IMR-90 (cell line): ENCODE data around the gene ALCAM. TPM values are rescaled to one million over a fixed set of nuclear protein-coding genes. Genes with fewer than 3 reads are reported as not detected.

ENCODE experiments used
- ATAC-seq: fragments of 200-7000 bp; cut with Tn5 transposase; 2 replicates; pipeline ENCODE4 v1.9.1; 2020; ENCODE audit warnings: low read depth, mild to moderate bottlenecking, moderate library complexity
- BruUV-seq: library from RNA; stranded (reverse); fragments of 400-500 nt; replicated peaks from 2 replicates; lab custom pipeline; 2021; lab: Mats Ljungman, UMichigan
- CTCF ChIA-PET: fragments of 300-600 bp; formaldehyde crosslinking; extraction: SDS; loops from one replicate; lab custom pipeline; 2021; ENCODE audit warnings: antibody characterized with exemption; lab: Yijun Ruan, JAX
- POLR2A ChIA-PET: fragments of 300-600 bp; sonication (Branson Sonifier 250); formaldehyde crosslinking; loops from one replicate; lab custom pipeline; 2022; ENCODE audit warnings: antibody characterized with exemption; ENCODE audit not compliant: unreplicated experiment; lab: Charles Lee
- DNase-seq: peaks from one replicate; pipeline ENCODE4 v3.0.0; 2013
- H2AFZ ChIP-seq: replicated peaks from 2 replicates; pipeline ENCODE3; 2013; ENCODE audit warnings: low read length, mild to moderate bottlenecking; ENCODE audit not compliant: poor library complexity
- H2AK5ac ChIP-seq: 2 replicates; pipeline ENCODE4 v1.6.1; 2013; ENCODE audit warnings: low read depth, low read length, inconsistent platforms
- H2AK9ac ChIP-seq: replicated peaks from 2 replicates; pipeline ENCODE3; 2013; ENCODE audit warnings: mild to moderate bottlenecking, low read depth, low read length, moderate library complexity; ENCODE audit not compliant: poor library complexity
- H2BK120ac ChIP-seq: 2 replicates; pipeline ENCODE4 v1.6.1; 2013; ENCODE audit warnings: low read depth, low read length, inconsistent platforms
- H2BK15ac ChIP-seq: 3 replicates; pipeline ENCODE4 v1.6.1; 2013; ENCODE audit warnings: low read depth, low read length, inconsistent platforms
- H2BK20ac ChIP-seq: 2 replicates; pipeline ENCODE4 v1.6.1; 2013; ENCODE audit warnings: low read depth, mild to moderate bottlenecking, inconsistent platforms, low read length, moderate library complexity
- H2BK5ac ChIP-seq: 2 replicates; pipeline ENCODE4 v1.6.1; 2013; ENCODE audit warnings: mild to moderate bottlenecking, low read depth, low read length, inconsistent platforms; ENCODE audit not compliant: poor library complexity, severe bottlenecking
- H3K14ac ChIP-seq: replicated peaks from 2 replicates; pipeline ENCODE4 v1.6.1; 2013; ENCODE audit warnings: low read depth, low read length, inconsistent platforms
- H3K18ac ChIP-seq: 2 replicates; pipeline ENCODE4 v1.6.1; 2013; ENCODE audit warnings: low read depth, low read length, control low read depth
- H3K23ac ChIP-seq: 2 replicates; pipeline ENCODE4 v1.6.1; 2013; ENCODE audit warnings: low read depth, low read length, inconsistent platforms
- H3K27ac ChIP-seq: 2 replicates; pipeline ENCODE4 v1.5.1; 2013; ENCODE audit warnings: mild to moderate bottlenecking, control low read depth, low read length; ENCODE audit not compliant: insufficient read depth
- H3K27me3 ChIP-seq: 2 replicates; pipeline ENCODE4 v1.6.1; 2013; ENCODE audit warnings: low read length; ENCODE audit not compliant: control insufficient read depth, insufficient read depth
- H3K36me3 ChIP-seq: 2 replicates; pipeline ENCODE4 v1.6.1; 2013; ENCODE audit warnings: low read length, mixed read lengths; ENCODE audit not compliant: control insufficient read depth, insufficient read depth
- H3K4ac ChIP-seq: 2 replicates; pipeline ENCODE4 v1.6.1; 2013; ENCODE audit warnings: low read depth, low read length, inconsistent platforms
- H3K4me1 ChIP-seq: 2 replicates; pipeline ENCODE4 v1.6.1; 2013; ENCODE audit warnings: low read length, mixed read lengths; ENCODE audit not compliant: control insufficient read depth, insufficient read depth
- H3K4me2 ChIP-seq: 2 replicates; pipeline ENCODE4 v1.6.1; 2013; ENCODE audit warnings: low read depth, mild to moderate bottlenecking, control low read depth, low read length, moderate library complexity
- H3K4me3 ChIP-seq: 2 replicates; pipeline ENCODE4 v1.5.1; 2013; ENCODE audit warnings: low read depth, mild to moderate bottlenecking, control low read depth, low read length, moderate library complexity; ENCODE audit not compliant: insufficient read depth
- H3K56ac ChIP-seq: 2 replicates; pipeline ENCODE4 v1.6.1; 2013; ENCODE audit warnings: low read length, inconsistent platforms; ENCODE audit not compliant: insufficient read depth; ENCODE audit errors: extremely low read depth
- H3K79me1 ChIP-seq, 2 experiments: 2 replicates each; pipeline ENCODE4 v1.6.1; 2013; ENCODE audit warnings: low read length in 2 of 2, inconsistent platforms in 1 of 2, low read depth in 1 of 2
- H3K9ac ChIP-seq: 2 replicates; pipeline ENCODE4 v1.6.1; 2013; ENCODE audit warnings: low read depth, low read length, control low read depth
- H3K9me1 ChIP-seq: 2 replicates; pipeline ENCODE4 v1.6.1; 2013; ENCODE audit warnings: low read length, inconsistent platforms; ENCODE audit not compliant: insufficient read depth
- H3K9me3 ChIP-seq: 2 replicates; pipeline ENCODE4 v1.6.1; 2013; ENCODE audit warnings: low read length; ENCODE audit not compliant: control insufficient read depth, insufficient read depth
- H4K20me1 ChIP-seq: 2 replicates; pipeline ENCODE4 v1.6.1; 2013; ENCODE audit warnings: low read length, inconsistent platforms; ENCODE audit not compliant: insufficient read depth
- H4K5ac ChIP-seq: 2 replicates; pipeline ENCODE4 v1.6.1; 2013; ENCODE audit warnings: mild to moderate bottlenecking, low read depth, low read length, control low read depth
- H4K8ac ChIP-seq, 2 experiments: 2 replicates each; pipeline ENCODE4 v1.6.1; 2013; ENCODE audit warnings: low read depth in 2 of 2, low read length in 2 of 2, control low read depth in 1 of 2, inconsistent platforms in 1 of 2
- H4K91ac ChIP-seq: 2 replicates; pipeline ENCODE4 v1.6.1; 2013; ENCODE audit warnings: low read depth, low read length, inconsistent platforms; ENCODE audit not compliant: insufficient read depth
- BHLHE40 ChIP-seq: fragments of 150-350 bp; IDR thresholded peaks from 2 replicates; pipeline ENCODE4 v1.6.1; 2016; ENCODE audit warnings: mild to moderate bottlenecking, low read depth, low read length
- CEBPB ChIP-seq: IDR thresholded peaks from 2 replicates; pipeline ENCODE4 v1.6.1; 2012; ENCODE audit warnings: low read depth, low read length, improper control_type of control experiment
- CHD1 ChIP-seq: IDR thresholded peaks from 2 replicates; pipeline ENCODE4 v1.6.1; 2012; ENCODE audit warnings: low read depth, low read length, improper control_type of control experiment
- FOS ChIP-seq: fragments of 150-350 bp; IDR thresholded peaks from 2 replicates; pipeline ENCODE4 v1.6.1; 2016; ENCODE audit warnings: low read depth, low read length
- MAFK ChIP-seq: IDR thresholded peaks from 2 replicates; pipeline ENCODE4 v1.6.1; 2012; ENCODE audit warnings: low read depth, low read length, improper control_type of control experiment
- MAZ ChIP-seq: IDR thresholded peaks from 2 replicates; pipeline ENCODE4 v1.6.1; 2012; ENCODE audit warnings: low read depth, mild to moderate bottlenecking, low read length, improper control_type of control experiment, moderate library complexity, borderline replicate concordance
- MXI1 ChIP-seq: IDR thresholded peaks from 2 replicates; pipeline ENCODE4 v1.6.1; 2012; ENCODE audit warnings: low read depth, mild to moderate bottlenecking, low read length, moderate library complexity, borderline replicate concordance
- NFE2L2 ChIP-seq: fragments of 150-350 bp; IDR thresholded peaks from 2 replicates; pipeline ENCODE4 v1.6.1; 2016; ENCODE audit warnings: low read depth, mild to moderate bottlenecking, low read length
- POLR2A ChIP-seq: IDR thresholded peaks from 2 replicates; pipeline ENCODE4 v1.6.1; 2012; ENCODE audit warnings: mild to moderate bottlenecking, low read depth, low read length
- RAD21 ChIP-seq: IDR thresholded peaks from 2 replicates; pipeline ENCODE4 v1.6.1; 2012; ENCODE audit warnings: low read length, improper control_type of control experiment
- RCOR1 ChIP-seq: IDR thresholded peaks from 2 replicates; pipeline ENCODE4 v1.6.1; 2012; ENCODE audit warnings: mild to moderate bottlenecking, low read length, improper control_type of control experiment; ENCODE audit not compliant: insufficient replicate concordance
- RFX5 ChIP-seq: IDR thresholded peaks from 2 replicates; pipeline ENCODE4 v1.8.0; 2012; ENCODE audit warnings: low read depth, mild to moderate bottlenecking, low read length, moderate library complexity
- WGBS, 2 experiments: methylation state at CpG; one replicate each; pipeline versions ENCODE4 v1.1.5 to v1.1.7; 2013; ENCODE audit warnings: missing lambda C conversion rate in 2 of 2; ENCODE audit not compliant: insufficient read length in 1 of 2; ENCODE audit errors: extremely low coverage in 2 of 2; 5-methylcytosine and 5-hydroxymethylcytosine counted together
- dilution Hi-C: fragments of 300-500 bp; cut with HindIII; formaldehyde crosslinking; loops from one replicate; pipeline ENCODE4 v1.14.3; 2018; ENCODE audit warnings: low sequenced_read_pairs; ENCODE audit not compliant: unreplicated experiment
- in situ Hi-C: fragments of 300-500 bp; cut with MboI; formaldehyde crosslinking; loops from 3 replicates; pipeline ENCODE4 v1.14.3; 2019; ENCODE audit warnings: low sequenced_read_pairs, inconsistent platforms, mixed read lengths
- intact Hi-C: fragments of 100-400 bp; cut with micrococcal nuclease; formaldehyde crosslinking; loops from 2 replicates; pipeline ENCODE4 v1.10.0; 2022
- polyA plus RNA-seq, 3 experiments: library from polyadenylated mRNA; depleted of rRNA; stranded (reverse); fragments of >200 nt; gene quantifications; 2 replicates each; pipeline ENCODE4 v1.2.3, GENCODE V29; 2012; ENCODE audit warnings: low replicate concordance in 1 of 3
- total RNA-seq: library from RNA; depleted of rRNA; stranded (reverse); fragments of >200 nt; gene quantifications from 2 replicates; pipeline ENCODE4 v1.2.3, GENCODE V29; 2012
- TF ChIP-seq, protein P1 (sequence below): fragments of 150-350 bp; IDR thresholded peaks from 2 replicates; pipeline ENCODE4 v1.6.1; 2017; ENCODE audit warnings: mild to moderate bottlenecking, antibody characterized with exemption, low read length, low read depth
- TF ChIP-seq, protein P2 (sequence below): fragments of 150-350 bp; IDR thresholded peaks from 2 replicates; pipeline ENCODE4 v1.6.1; 2016; ENCODE audit warnings: low read depth, mild to moderate bottlenecking, low read length, moderate library complexity, borderline replicate concordance

Gene ALCAM
- total and polyA plus RNA-seq, 2 of the 4 experiments (the other 2 are of a cell fraction), result 117 to 423 TPM

DNA sequence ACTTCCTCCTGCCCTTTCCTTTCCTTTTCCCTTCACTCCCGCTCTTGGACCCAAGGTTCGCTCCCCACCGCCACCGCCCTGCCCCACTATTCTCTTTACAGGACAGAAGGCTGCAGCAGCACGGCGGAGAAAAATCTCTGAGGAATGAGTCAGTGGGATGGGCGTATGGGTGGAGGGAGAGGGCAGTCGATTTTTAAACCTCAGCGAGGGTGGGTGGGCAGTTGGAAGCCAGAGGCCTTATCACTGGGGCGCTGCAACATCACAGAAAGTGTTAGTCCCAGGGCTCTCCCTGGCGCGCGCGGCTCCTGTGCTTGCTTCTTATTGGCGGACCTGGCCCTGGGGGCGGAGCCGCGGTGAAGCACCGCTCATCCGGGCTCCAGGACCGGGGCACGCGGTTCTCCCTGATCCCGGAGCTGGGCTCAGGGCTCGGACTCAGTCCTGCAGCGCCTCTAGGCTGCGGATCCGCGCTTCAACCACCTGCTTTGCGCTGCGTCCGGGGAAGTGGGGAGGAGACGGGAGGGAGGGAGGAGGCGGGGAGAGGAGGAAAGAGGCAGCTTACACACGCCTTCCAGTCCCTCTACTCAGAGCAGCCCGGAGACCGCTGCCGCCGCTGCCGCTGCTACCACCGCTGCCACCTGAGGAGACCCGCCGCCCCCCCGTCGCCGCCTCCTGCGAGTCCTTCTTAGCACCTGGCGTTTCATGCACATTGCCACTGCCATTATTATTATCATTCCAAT, at the start of gene ALCAM (continued):
- TF ChIP-seq RCOR1 (peak; percentile 68), RAD21 (peak; percentile 93), CEBPB (no peak)
- TF ChIP-seq, protein P1, sequence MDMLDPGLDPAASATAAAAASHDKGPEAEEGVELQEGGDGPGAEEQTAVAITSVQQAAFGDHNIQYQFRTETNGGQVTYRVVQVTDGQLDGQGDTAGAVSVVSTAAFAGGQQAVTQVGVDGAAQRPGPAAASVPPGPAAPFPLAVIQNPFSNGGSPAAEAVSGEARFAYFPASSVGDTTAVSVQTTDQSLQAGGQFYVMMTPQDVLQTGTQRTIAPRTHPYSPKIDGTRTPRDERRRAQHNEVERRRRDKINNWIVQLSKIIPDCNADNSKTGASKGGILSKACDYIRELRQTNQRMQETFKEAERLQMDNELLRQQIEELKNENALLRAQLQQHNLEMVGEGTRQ, result peak; percentile 64

GRCh38 chr3:105317841-105318240, 48.9 kb upstream of the ALCAM start:
- DNase-seq, result no peak
- H3K14ac ChIP-seq, result no peak overlapping the region
- no peaks in the 10 kb centered on the region for H4K20me1 ChIP-seq
- no peak overlapping the region for H3K27ac ChIP-seq
- no peak overlapping the region for H2AK9ac ChIP-seq
- H3K4ac ChIP-seq, result no peak overlapping the region
- no peak overlapping the region for H3K56ac ChIP-seq
- H3K4me1 ChIP-seq, result no peaks in the 10 kb centered on the region; the same call in 1 of the 2 replicates
- WGBS, 2 experiments, result no CpG with 5 or more reads among the region's 1 CpG
- in situ Hi-C loops (no loop called here), intact Hi-C loops (no loop called here), dilution Hi-C loops (no loop called here)
- no TSS peak for BruUV-seq
- H3K9me1 ChIP-seq, result no peaks in the 10 kb centered on the region
- no peaks in the 10 kb centered on the region for H3K9me3 ChIP-seq
- no peak overlapping the region for H2AK5ac ChIP-seq
- H3K18ac ChIP-seq, result no peak overlapping the region
- no peak overlapping the region for H4K5ac ChIP-seq
- H2BK120ac ChIP-seq, result no peak overlapping the region
- H3K4me3 ChIP-seq, result no peak overlapping the region
- no peak overlapping the region for H3K4me2 ChIP-seq
- no peak overlapping the region for H2BK20ac ChIP-seq
- ATAC-seq, result no peak
- no peak overlapping the region for H3K23ac ChIP-seq
- H4K8ac ChIP-seq, result no peak overlapping the region
- no peaks in the 10 kb centered on the region for H3K27me3 ChIP-seq
- H3K79me1 ChIP-seq, result no peaks in the 10 kb centered on the region
- no peak overlapping the region for H2BK15ac ChIP-seq
- no peak overlapping the region for H2BK5ac ChIP-seq
- H3K9ac ChIP-seq, result no peak overlapping the region
- H3K36me3 ChIP-seq, result no peaks in the 10 kb centered on the region
- CTCF ChIA-PET, result interaction anchor here (0.6 kb wide), 1 partner anchor 1140 kb away, joined by 3 read pairs; no protein-coding TSS in a partner anchor
- POLR2A ChIA-PET, result no interaction called here
- no peak overlapping the region for H2AFZ ChIP-seq
- no peak overlapping the region for H4K91ac ChIP-seq
- TF ChIP-seq CEBPB, result no peak
- no peak for TF ChIP-seq NFE2L2
- TF ChIP-seq FOS, result no peak
- TF ChIP-seq RFX5, result no peak
- no peak for TF ChIP-seq POLR2A
- TF ChIP-seq, protein P2, sequence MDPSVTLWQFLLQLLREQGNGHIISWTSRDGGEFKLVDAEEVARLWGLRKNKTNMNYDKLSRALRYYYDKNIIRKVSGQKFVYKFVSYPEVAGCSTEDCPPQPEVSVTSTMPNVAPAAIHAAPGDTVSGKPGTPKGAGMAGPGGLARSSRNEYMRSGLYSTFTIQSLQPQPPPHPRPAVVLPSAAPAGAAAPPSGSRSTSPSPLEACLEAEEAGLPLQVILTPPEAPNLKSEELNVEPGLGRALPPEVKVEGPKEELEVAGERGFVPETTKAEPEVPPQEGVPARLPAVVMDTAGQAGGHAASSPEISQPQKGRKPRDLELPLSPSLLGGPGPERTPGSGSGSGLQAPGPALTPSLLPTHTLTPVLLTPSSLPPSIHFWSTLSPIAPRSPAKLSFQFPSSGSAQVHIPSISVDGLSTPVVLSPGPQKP, result no peak
- TF ChIP-seq BHLHE40, result no peak
- TF ChIP-seq, protein P1, result no peak
- TF ChIP-seq RAD21, result no peak
- TF ChIP-seq MXI1, result no peak
- TF ChIP-seq MAFK, result no peak
- TF ChIP-seq MAZ, result no peak
- no peak for TF ChIP-seq CHD1
- no peak for TF ChIP-seq RCOR1
